Measurements from ENCODE around the gene PCBP3. TPM values are rescaled to one million over a fixed set of nuclear protein-coding genes. Genes with fewer than 3 reads are reported as not detected.
"Not testable (repeated sequence)": the region's sequence is repeated elsewhere in the genome, so short reads cannot be mapped to it uniquely, and the experiment has no call there.

The PCBP3 gene
- total RNA-seq, 2 experiments from 2014 or later: 1.3 to 1.4 TPM

DNA sequence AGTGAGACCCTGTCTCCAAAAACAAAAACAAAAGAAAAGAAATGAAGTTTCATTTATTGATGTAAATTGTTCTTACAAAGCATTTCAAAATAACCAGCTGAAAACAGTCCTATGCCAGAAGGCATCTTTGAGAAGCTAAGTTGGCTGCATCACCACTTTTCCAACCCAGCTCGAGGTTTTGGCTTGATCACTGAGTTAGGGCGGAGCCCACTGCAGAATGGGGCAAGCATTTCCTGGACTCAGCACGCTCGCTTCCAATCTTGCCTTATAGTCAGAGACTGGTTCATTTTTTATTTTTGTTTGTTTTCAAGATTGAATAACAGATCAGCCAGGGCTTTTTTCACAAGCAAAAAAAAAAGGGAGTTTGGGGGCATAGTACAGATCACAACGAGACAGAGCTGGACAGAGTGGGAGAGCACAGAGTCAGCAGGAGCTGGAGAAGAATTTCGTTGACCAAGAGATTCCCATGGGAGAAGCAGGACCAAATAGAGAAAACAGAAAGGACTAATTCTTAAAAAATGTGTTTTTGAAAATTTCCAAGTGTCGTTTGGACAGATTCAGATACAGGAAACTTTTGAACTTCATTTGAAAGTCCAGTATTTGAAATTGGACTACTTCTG is 314.6 kb downstream of the PCBP3 start:
- peaks cover 2% of the 10 kb centered on the region for H3K4me1 Mint-ChIP-seq (ENCODE audit: low read depth)
- no peaks in the 10 kb centered on the region for H3K36me3 Mint-ChIP-seq (ENCODE audit: low read depth)
- no peaks in the 10 kb centered on the region for H3K9me3 Mint-ChIP-seq (ENCODE audit: insufficient read depth)
- ChIA-PET POLR2A (interaction anchor here (0.5 kb wide), 1 partner anchor 187 kb away, joined by 3 read pairs; no protein-coding TSS in a partner anchor), CTCF (no interaction called here)
- ATAC-seq (no peak), DNase-seq (no peak)
- peaks cover 17% of the 10 kb centered on the region for H3K27me3 Mint-ChIP-seq (ENCODE audit: low read depth)
- H3K27ac Mint-ChIP-seq: no peak overlapping the region
- H3K4me3 Mint-ChIP-seq: no peak overlapping the region

- POLR2A ChIA-PET: no interaction called here
- CTCF ChIA-PET: interaction anchor here (1.4 kb wide), 1 partner anchor 11 kb away, joined by 5 read pairs; no protein-coding TSS in a partner anchor
- H3K4me3 Mint-ChIP-seq: no peak overlapping the region
- H3K9me3 Mint-ChIP-seq (ENCODE audit: insufficient read depth): peaks cover 4% of the 10 kb centered on the region
- DNase-seq (no peak), ATAC-seq (no peak)
- H3K27ac Mint-ChIP-seq: no peak overlapping the region
- peaks cover 2% of the 10 kb centered on the region for H3K4me1 Mint-ChIP-seq (ENCODE audit: low read depth)
- H3K27me3 Mint-ChIP-seq (ENCODE audit: low read depth): peaks cover 23% of the 10 kb centered on the region
- H3K36me3 Mint-ChIP-seq (ENCODE audit: low read depth): no peaks in the 10 kb centered on the region
Measured at GRCh38 chr21:45959182-45959581, 315.7 kb downstream of the PCBP3 start.

- Mint-ChIP-seq H3K4me1 (ENCODE audit: low read depth) (peaks cover 2% of the 10 kb centered on the region), H3K27ac (no peak overlapping the region), H3K36me3 (ENCODE audit: low read depth) (no peaks in the 10 kb centered on the region), H3K9me3 (ENCODE audit: insufficient read depth) (peaks cover 7% of the 10 kb centered on the region), H3K27me3 (ENCODE audit: low read depth) (peaks cover 25% of the 10 kb centered on the region), H3K4me3 (no peak overlapping the region)
- ATAC-seq: no peak
- no peak for DNase-seq
- ChIA-PET POLR2A (no interaction called here), CTCF (interaction anchor here (1.4 kb wide), 1 partner anchor 11 kb away, joined by 5 read pairs; no protein-coding TSS in a partner anchor)
Measured at GRCh38 chr21:45959779-45960390, 316.4 kb downstream of the PCBP3 start.

GRCh38 chr21:45961408-45961807 is 317.9 kb downstream of the PCBP3 start:
- H3K4me1 Mint-ChIP-seq (ENCODE audit: low read depth); H3K36me3 Mint-ChIP-seq (ENCODE audit: low read depth); DNase-seq; CTCF ChIA-PET; H3K4me3 Mint-ChIP-seq; H3K27ac Mint-ChIP-seq; H3K9me3 Mint-ChIP-seq (ENCODE audit: insufficient read depth); ATAC-seq; POLR2A ChIA-PET: not testable (repeated sequence)
- peaks cover 28% of the 10 kb centered on the region for H3K27me3 Mint-ChIP-seq (ENCODE audit: low read depth)

DNA sequence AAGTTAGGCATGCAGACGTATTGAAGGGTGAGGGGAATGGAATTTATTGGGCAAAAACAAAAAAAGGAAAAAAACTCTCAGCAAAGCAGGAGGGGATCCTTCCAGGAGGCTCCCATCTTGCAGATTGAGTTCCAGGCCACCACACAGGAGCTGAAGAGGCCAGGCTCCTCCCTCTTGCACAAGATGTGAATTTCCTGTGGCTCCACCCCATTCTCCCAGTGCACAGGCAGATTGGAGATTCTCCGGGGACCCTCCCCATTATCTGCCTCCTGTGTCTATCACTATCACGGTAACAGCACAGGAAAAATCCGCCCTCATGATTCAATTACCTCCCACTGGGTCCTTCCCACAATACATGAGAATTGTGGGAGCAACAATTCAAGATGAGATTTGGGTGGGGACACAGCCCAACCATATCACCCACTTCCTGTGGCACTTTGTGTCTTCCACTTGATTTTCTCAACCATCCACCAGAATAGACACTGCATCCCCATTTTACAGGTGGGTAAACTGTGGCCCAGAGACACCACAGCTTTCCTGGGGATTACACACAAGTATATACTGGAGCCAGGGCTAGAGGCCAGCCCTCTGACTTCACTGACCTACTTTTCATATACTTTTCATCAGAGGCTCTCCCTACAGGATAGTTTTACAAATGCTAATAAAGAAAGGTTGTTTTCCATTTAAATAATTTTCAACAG is 319.2 kb downstream of the PCBP3 start:
- POLR2A ChIA-PET: no interaction called here
- Mint-ChIP-seq H3K4me1 (ENCODE audit: low read depth) (peaks cover 2% of the 10 kb centered on the region), H3K4me3 (no peak overlapping the region), H3K36me3 (ENCODE audit: low read depth) (no peaks in the 10 kb centered on the region), H3K9me3 (ENCODE audit: insufficient read depth) (peaks cover 7% of the 10 kb centered on the region), H3K27ac (no peak overlapping the region), H3K27me3 (ENCODE audit: low read depth) (peaks cover 28% of the 10 kb centered on the region)
- no peak for DNase-seq
- ATAC-seq: no peak
- CTCF ChIA-PET: no interaction called here

GRCh38 chr21:45963232-45963570 is 319.7 kb downstream of the PCBP3 start:
- peaks cover 26% of the 10 kb centered on the region for H3K27me3 Mint-ChIP-seq (ENCODE audit: low read depth)
- POLR2A ChIA-PET: no interaction called here
- peaks cover under 1% of the 10 kb centered on the region for H3K4me1 Mint-ChIP-seq (ENCODE audit: low read depth)
- H3K4me3 Mint-ChIP-seq: no peak overlapping the region
- no peaks in the 10 kb centered on the region for H3K36me3 Mint-ChIP-seq (ENCODE audit: low read depth)
- no peak overlapping the region for H3K27ac Mint-ChIP-seq
- DNase-seq: no peak
- peaks cover 7% of the 10 kb centered on the region for H3K9me3 Mint-ChIP-seq (ENCODE audit: insufficient read depth)
- no peak for ATAC-seq
- CTCF ChIA-PET: no interaction called here

GRCh38 chr21:45964649-45965048 is 321.1 kb downstream of the PCBP3 start:
- H3K4me3 Mint-ChIP-seq: no peak overlapping the region

GRCh38 chr21:45965084-45965809 is 321.7 kb downstream of the PCBP3 start:
- Mint-ChIP-seq H3K27ac (no peak overlapping the region), H3K27me3 (ENCODE audit: low read depth) (peaks cover 18% of the 10 kb centered on the region), H3K9me3 (ENCODE audit: insufficient read depth) (peaks cover 7% of the 10 kb centered on the region), H3K4me1 (ENCODE audit: low read depth) (no peaks in the 10 kb centered on the region), H3K4me3 (no peak overlapping the region), H3K36me3 (ENCODE audit: low read depth) (no peaks in the 10 kb centered on the region)
- CTCF ChIA-PET: no interaction called here
- POLR2A ChIA-PET: no interaction called here
- DNase-seq (no peak), ATAC-seq (no peak)

More at GRCh38 chr21:45964649-45965048, 321.1 kb downstream of the PCBP3 start:
- Mint-ChIP-seq H3K4me1 (ENCODE audit: low read depth) (no peaks in the 10 kb centered on the region), H3K27me3 (ENCODE audit: low read depth) (peaks cover 18% of the 10 kb centered on the region), H3K27ac (no peak overlapping the region), H3K9me3 (ENCODE audit: insufficient read depth) (peaks cover 7% of the 10 kb centered on the region), H3K36me3 (ENCODE audit: low read depth) (no peaks in the 10 kb centered on the region)
- ChIA-PET CTCF (no interaction called here), POLR2A (no interaction called here)
- DNase-seq (no peak), ATAC-seq (no peak)

DNA sequence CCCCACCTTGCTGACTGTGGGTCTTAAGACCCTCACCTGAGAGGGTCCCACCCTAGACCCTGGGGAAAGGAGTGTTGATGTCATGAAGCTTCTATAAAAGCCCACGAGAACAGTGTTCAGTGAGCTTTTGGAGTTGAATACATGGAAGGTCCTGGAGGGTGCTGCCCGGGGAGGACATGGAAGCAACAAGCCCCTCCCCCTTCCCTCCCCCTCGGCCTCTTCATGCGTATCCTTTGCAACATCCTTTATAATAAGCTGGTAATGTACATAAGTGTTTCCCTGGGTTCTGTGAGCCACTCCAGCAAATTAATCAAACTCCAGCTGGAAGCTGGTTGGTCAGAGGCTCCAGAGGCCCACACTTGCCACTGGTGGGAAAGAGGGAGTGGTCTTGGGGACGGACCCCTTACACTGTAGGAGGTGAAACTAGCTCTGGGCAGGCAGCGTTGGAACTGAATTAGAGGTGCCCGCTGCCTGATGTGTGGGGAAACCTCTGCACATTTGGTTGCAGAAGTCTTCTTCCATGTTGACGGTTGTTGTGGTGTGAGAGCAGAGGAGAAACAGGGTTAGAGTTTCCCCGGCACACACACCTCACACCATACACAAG is 323.4 kb downstream of the PCBP3 start:
- H3K36me3 Mint-ChIP-seq (ENCODE audit: low read depth): no peaks in the 10 kb centered on the region
- ChIA-PET CTCF (no interaction called here), POLR2A (no interaction called here)
- no peaks in the 10 kb centered on the region for H3K4me1 Mint-ChIP-seq (ENCODE audit: low read depth)
- no peak overlapping the region for H3K4me3 Mint-ChIP-seq
- ATAC-seq (no peak), DNase-seq (no peak)
- H3K27ac Mint-ChIP-seq: no peak overlapping the region
- H3K27me3 Mint-ChIP-seq (ENCODE audit: low read depth): peaks cover 18% of the 10 kb centered on the region
- H3K9me3 Mint-ChIP-seq (ENCODE audit: insufficient read depth): peaks cover 7% of the 10 kb centered on the region

DNA sequence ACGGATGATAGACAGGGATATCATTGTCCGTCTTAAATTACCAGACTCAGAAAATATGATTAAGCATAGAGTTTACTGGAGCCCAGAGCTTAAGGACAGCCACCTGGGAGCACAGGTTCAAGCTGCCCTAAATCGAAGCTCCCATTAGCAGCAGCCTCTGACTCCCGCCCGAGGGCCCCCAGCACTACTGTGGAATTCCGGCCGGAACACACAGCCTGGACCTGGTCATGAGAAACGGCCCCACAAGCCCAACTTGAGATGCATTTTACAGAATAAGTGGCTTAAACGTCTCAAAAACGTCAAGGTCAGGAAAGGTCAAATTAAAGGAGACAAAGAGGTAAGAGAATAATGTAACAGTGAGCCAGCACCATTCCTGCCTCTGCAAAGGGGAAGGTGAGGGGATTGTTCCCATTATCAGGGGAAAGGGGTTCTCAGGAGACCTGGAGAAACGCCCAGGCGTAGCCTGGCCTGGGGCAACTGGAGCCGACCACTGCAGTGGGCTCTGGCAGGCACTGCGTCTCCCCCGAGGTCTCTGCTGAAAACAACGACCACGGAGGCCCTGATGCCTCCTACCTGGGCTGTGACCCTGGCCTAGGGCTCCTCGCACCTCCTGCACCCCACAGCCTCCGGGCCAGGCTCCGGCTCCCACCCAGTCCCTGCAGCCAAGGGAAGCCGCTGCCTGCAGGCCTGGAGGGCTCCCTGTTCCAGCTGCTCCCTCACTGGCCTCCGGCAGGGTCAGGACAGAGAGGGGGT is 326.6 kb downstream of the PCBP3 start:
- no peaks in the 10 kb centered on the region for H3K9me3 Mint-ChIP-seq (ENCODE audit: insufficient read depth)
- H3K27ac Mint-ChIP-seq: no peak overlapping the region
- CTCF ChIA-PET: interaction anchor here (0.6 to 4.9 kb wide), 7 partner anchors 9 to 356 kb away, joined by 3 to 49 read pairs (median 3); a partner anchor contains a TSS
- ATAC-seq: no peak
- H3K36me3 Mint-ChIP-seq (ENCODE audit: low read depth): no peaks in the 10 kb centered on the region
- H3K4me3 Mint-ChIP-seq: no peak overlapping the region
- peaks cover 12% of the 10 kb centered on the region for H3K27me3 Mint-ChIP-seq (ENCODE audit: low read depth)
- DNase-seq: no peak
- POLR2A ChIA-PET: no interaction called here
- H3K4me1 Mint-ChIP-seq (ENCODE audit: low read depth): peaks cover 11% of the 10 kb centered on the region

All from activated CD8-positive, alpha-beta T cell treated with anti-CD3 and anti-CD28 coated beads, Interleukin-2, amount 10 ng/mL, durations not matched to agents 7 days and 5 days (primary cell).